NCI-H69 (cell line): ENCODE results near the gene SEMA3D.

Experiments used
- DNase-seq: peaks from one replicate; lab custom pipeline; 2025; lab: John Stamatoyannopoulos, UW

Gene SEMA3D

DNA sequence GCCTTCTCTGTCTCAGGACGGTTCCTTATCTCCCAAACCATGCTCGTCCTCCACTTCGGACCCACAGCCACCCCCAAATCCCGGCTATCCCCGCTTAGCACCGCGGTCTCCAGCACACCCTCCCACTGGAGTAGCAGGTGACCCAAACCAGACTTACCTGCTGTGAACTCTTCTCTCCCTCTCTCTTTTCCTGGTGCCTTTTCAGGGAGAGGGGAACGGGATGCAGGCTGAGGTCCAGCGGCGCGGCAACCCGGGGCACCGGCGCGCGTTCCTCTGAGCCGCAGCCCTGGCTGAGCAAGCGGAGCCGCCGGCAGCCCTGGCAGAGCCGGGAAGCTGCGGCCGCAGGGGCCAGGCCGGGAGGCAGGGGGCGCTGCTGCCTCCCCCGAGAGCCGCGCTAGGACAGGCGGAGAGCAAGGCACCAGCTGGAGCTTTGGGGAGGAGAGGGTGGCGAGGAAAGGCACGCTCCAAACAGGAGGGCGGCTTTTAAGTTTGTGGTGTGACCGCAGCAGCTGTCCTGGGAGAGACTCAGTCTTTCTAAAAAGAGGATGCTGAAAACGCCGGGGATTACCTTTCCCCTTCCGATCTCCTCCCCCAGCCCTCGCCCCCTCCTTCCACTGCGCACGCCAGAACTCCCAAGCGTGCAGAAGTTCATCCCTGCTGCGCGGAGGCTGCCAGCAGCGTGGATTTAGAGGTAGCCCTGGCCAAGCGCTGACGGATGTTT is at the start of gene SEMA3D:
TSS of gene SEMA3D (minus strand) at position 536 of the 721 bp plus-strand sequence. CDS start 65,165 bp downstream, outside the sequence.
- peak; percentile 90 for DNase-seq

DNA sequence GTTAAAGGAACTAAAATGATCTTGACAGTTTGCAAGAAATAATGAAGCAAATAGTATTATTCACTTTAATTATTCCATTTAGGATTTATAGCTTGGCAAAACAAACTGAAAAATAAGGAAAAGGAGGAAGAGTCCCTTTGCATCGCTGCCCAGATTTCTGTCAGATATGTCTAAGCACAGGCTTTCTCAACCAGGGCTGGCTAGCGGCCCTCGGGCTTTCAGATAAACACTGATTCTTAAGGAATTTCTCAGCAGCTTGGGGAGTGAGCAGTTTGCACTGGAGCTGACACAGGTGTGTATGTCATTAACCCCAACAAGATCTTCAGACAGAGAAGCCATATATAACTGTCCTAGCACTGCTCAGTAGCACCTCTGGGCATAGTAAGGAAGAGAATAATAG is 47.9 kb upstream of the SEMA3D start:
- DNase-seq = no peak

DNA sequence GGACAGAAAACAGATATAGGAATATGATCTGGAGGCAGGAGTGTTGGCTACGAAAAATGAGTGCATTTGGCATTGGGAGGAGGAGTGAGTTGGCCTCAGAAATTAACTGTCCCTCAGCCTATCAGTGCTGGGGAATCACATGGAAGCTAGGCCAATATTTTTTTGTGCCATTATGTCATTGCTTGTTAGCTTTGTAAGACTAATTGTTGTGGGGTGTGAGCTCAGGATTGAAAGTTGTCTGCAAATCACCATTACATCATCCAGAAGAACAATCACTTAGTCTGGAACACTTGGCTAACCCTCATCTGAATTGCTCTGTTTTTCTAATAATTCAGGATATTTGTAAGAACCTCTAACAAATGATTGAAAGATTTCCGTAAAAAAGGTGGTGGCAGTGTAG is 45.2 kb upstream of the SEMA3D start:
- no peak for DNase-seq

DNA sequence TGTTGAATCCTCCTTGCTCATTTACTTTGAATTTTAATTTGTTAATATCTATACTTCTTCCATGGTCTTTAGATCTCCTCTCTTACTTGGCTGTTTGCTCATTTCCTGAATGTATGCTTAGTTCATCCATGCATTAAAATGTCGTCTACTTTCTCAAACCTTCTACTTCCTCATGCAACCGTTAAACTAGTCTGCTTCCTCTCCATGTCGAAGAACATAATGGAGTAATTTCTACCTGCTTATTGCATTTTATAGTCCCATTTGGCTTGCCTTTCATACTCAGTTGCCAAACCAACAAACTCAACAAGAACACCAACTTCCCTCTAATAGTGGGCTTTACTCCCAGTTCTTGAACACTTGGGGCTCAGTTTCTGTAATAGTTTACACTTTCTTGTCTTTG is 43.8 kb upstream of the SEMA3D start:
- DNase-seq = no peak

DNA sequence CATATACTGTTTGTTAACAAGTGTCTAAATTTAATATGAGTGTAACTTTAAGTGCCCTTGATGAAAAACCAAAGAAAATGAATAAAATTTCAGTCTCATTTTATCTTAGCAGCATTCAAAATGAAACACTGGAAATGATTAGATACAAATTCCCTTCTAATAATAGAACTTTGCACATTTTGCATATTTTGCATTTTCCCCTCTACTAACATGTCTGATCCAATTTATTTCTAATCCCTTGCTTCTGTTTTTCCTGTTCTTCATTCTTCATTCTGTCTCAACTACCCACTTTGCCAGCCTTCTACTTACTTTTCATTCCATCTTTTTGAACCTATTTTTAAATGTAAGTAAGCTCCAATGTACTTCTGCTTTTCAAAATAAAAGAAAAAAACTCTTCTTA is 42.7 kb upstream of the SEMA3D start:
- no peak for DNase-seq

DNA sequence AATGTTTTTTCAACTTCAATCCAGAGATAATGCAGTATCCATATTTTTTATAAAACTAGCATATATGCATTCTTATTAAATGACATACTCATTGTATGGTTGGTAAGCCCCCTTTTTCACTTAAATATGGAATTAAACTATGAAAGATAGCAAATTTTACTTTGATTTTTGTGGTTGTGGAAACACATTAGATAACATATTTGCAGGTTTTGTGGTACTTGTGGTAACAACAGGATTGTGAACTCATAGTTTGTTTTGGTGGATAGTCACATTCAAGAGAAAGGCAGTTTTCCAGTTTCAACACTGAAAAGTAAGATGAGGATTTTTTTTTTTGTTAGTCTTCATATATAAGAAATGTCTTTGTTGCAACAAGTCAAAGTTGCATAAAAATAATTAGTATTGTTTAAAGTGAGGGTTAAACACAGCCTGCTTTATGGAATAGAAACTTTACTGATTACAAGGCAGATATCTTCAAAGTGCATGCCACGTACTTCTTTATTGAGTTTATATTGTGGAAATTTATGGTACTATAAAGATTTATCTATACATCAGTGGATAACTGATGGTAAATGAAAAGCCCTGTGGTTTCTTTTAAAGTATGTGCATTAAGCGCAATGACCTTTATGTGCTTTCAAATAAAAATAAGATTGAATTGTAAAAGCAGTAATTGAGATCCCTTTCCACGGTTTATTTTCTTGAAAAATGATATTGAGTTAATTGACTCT is 39.7 kb upstream of the SEMA3D start:
- no peak for DNase-seq

DNA sequence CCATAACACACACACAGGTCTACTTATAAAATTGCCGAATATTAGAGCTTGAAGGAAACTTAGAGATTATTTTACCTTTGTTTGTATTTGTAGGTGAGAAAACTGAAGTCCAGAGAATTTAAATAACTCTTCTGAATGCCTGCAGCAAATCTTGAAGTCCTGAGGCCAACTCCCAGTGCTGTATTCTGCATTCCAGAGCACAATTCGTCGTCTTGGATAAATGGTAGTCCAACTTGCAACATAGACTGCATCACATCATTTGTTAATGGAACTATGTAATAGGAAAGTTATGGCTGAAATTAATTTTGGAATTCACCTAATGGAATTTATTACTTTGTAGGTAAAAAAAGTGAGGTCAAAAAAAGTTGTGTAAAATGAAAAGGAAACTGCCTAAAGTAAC is 37.3 kb upstream of the SEMA3D start:
- DNase-seq = no peak

DNA sequence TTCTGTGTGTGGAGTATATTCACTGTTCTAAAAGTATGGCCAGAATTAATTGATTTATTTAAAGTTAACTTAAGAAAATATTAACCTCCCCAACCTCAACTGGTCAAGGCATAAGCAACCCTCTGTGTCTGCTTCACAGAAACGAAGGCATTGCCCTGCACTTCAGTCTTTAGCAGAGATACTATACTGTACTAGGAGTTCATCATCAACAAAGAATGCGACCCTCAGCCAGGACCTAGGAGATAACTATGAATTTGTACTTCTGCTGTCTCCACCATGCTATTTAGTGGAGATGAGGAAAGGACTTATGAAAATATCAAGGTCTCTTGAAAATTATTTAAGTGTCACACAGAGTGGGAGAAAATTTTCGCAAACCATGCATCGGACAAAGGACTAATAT is 35.7 kb upstream of the SEMA3D start:
- no peak for DNase-seq

DNA sequence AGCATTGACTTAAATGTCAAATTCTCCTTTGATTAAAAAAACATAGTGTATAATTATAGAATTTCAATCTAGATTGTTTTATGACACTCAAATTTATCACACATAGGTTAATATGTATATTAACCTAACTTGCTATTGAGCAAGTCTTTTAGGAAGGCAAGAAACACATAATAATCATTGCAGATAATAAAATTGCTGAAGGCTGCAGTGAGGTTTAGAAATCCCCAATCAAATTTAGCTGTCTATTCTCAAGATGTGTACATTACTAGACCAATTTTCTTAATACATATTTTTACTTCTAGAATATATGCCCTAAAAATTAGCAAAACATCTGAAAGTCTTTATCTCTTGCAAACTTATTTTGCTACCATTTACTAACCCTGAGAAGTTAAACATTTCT is 34.9 kb upstream of the SEMA3D start:
- DNase-seq = no peak

DNA sequence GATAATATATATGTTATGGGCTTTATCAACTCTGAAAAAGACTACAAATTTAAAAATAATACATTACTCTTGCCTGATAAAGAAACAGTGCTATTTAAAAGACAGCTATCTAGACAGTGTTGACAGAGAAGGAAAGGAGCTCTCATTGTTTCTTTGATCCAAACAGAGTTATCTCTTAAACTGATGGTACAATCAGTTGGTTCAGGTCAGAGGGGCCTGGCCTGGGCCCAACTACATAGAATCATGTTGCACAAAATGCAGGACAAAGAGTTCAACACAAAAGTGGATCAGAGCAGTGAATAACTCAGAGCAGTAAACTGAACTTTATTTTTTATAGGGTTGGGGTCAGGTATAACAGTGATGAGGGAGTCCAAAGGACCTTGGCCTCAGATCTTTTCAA is 33.8 kb upstream of the SEMA3D start:
- DNase-seq = no peak

DNA sequence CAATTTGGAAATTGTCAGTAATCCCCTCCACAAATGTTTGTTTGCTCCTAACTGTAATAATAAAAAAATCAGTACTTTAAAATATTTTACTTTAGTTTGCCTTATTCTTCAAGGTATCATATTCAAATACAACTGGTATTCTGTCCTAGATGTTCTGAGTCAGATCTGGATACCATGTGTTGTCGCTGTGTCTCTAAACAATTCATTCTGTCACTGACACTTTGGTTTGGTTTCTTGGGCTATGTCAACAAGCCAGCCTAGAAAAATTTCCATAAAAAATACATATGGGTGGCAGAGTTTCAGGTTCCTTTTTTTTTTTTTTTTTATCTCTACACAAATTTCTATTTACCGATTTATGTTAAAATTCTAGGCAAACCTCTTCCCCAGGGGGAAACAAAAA is 33.2 kb upstream of the SEMA3D start:
- DNase-seq = no peak

DNA sequence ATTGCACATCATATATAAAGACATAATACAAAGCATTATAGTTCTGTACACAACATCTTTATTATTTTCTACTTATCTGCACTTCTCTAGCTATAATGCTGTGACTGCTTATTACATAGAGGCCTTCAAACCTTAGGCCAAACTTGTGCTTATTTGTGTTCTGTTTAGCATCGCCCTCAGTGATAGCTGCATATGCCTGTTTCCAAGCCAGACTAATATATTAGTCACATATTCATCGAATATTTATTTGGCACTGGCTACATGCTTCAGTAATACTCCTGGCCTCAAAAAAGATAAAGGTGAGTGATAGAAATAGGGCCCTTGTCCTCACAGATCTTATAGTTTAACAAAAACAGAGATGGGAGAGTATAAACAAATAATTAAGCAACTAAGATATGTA is 30.2 kb upstream of the SEMA3D start:
- DNase-seq = no peak

DNA sequence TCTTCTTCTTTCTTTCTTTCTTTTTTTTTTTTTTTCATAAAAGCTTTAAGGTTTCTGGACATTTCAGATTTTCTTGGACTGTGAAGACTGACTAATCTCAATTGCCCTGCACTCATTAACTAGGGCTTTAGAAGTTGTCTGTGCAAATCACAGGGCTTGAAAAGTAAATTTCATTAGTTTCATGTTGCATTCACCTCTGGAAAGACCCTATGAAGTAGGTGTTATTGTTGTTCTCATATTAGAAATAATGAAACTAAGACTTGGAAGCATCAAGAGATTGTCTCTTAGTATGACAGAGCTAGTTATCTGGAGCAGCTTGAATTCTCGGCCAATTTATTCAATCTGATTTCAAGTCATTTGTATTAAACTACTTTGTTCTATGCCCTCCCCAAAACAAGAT is 28.2 kb upstream of the SEMA3D start:
- no peak for DNase-seq

DNA sequence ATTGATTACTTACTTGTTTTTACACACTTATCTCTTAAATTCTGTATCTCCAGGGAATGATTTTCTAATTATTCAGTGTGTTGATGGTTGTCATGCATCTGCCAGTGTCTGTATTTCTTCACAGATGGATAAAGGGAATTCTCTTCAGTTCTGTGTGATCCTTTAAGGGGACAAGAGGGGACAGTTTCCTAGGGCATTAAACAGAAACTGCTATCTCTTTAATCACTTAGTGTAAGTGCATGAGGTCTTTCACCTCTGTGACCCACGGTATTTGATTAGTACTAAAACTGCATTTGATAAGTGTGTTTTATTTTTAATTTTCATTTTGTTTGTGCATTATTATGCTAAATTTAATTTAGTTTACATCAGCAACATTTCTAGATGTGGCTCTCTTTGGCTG is 26.6 kb upstream of the SEMA3D start:
- no peak for DNase-seq

DNA sequence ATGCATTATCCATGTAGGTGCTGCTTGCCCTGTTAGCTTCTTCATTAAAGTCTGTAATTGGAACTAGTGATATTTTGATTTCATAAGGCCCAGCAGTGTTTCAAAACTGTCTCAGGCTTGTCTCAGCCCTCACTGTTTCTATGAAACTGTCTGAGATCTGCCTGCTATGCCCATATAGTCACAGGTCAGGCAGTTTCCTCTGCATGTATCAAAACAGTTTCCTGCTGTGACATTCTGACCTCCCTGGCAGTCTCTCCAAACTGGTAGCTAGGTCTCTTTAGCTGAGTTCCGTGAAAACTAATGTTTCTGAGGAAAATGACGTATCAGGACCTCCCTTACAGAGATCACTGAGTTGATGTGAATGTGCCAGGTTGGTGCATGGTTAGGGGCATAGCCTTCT is 18.9 kb upstream of the SEMA3D start:
- DNase-seq = no peak

DNA sequence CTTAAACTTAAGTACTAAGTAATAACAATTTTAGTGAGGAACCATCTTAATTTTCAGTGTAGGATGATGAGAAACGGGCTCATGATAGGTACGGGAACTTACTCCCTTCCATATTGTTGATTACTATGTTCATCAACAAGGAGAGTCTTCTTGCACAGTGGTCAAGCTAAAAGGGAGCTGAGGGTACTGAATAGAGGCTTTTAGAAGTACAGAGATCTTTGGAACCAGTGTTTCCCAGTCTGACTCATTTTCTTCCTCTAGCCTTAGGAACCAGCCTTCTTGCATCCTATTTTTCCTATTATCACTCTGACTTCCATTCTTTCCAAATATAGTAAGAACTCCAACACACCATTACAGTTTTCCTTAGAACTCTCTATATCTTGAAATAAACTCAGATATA is 17.6 kb upstream of the SEMA3D start:
- DNase-seq = no peak

DNA sequence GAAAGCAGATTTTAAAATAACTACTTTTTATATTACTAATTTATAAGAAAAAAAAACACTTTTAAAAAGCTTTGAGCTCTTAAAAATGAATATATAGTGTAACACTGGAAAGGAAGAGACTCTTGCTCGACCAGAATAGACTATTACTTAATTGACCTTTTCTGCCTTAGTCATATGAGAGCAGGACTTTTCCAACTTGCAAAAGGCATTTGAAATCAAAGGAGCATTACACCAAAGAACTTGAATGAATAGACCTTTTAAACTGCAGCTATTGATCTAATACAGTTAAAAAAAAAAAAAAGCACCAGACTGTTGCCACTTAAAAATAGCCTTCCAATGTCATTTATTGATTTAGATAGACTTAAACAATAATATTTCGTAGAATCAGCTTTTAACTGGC is 17.2 kb upstream of the SEMA3D start:
- DNase-seq = no peak

DNA sequence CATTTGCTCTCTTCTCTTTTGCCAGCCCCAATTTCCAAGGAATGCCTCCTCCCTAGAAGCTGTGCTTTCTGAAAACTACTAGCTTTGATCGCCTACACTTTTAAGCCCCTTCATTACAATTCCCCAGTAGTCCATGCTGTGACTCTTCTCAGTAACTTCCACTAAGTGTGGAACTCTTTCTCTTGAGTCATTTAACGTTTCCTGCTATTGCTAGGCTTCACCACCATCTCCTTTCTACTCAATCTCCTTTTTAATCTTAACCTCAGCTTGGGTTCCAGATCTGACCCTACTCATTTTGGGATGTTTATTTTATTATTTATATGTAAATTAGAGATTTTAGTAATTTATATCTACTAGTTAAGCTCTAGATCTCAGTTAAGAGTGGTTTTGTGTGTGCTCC is 14.4 kb upstream of the SEMA3D start:
- no peak for DNase-seq

DNA sequence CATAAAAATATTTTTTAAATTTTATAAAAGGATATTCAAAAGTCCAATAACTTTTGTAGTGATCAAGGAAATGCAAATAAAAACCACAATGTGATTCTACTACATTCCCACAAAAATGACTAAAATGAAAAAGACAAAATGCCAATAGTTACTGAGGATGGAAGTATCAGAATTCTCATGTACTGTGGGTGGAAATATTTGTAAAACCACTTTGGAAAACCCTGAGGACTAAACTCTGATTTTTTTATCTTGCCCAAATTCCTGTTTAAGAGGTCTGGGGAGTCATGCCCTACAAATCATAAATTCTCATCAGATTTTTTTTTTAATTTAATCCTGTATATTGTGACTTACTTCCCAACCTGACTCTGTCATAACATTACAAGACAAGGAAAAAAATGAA is 9.8 kb upstream of the SEMA3D start:
- no peak for DNase-seq

DNA sequence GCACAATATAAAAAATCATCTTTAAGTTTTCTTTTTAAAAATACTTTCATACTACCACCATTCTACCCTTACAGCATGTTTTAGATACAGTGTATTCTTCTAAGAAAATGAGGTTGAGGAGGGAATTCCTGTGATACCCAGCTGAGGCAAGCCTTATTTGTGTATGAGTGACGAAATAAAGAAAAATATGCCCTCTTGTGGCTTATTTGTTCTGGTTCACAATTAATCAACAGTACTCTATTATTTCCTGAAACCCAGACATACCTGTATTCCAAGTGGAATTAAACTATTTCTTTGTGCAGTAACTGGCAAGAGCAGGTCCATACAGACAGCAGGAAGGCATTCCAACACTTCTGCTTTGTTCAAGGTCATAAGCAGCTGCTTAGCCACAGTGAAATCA is 4.5 kb upstream of the SEMA3D start:
- peak; percentile 29 for DNase-seq

DNA sequence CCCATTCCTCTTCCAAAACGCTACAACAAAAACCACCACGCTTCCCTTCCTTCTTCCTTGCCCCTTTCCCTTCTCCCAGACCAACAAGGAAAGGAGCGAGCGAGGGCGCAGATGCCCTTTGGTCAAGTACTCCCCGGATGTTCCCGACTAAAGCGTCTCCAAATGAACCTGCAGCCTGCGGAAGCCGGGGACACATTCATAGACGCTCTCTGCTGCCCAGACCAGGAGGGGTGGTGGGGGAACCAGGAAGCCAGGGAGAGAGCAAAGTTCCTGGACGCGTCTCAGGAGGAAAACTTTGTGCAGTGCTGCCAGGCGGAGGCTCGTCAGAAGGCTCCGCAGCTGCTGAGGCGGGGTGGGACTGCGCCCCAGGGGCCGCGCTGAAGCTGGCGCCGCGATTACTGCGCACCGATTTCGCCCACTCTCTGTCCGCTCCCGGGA is 754 bp downstream of the SEMA3D start:
- peak; percentile 68 for DNase-seq

DNA sequence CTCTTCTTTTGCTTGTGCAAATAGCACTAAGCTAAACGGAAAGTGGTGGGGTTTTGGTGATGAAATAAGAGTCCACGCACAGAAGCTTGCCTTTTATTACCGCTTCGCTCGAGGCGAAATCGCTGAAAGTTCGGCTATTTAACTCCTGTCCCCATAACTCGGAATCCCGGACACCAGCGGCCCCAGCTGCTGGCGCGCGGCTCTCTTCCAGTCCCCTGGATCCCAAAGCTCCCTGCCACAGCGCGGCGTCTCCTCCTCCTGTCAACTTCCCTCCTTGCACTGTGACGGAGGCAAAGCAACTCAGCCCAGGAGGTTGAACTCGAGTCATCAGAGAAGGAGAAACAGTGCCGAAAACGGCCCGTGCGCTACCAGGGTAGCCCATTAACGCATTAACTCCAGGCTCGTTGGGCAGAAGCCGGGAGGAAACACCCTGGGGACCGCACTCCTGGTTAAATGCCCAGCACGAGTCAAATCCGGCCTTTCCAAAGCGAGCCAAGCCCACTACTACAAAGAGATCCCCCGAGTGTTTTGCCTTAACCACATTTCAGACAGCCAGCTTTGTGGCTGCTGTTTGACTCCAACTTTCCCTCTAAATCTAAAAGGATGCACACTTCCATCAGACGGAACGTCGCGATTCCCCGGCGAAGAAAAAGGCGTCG is 1.3 kb downstream of the SEMA3D start:
- peak; percentile 63 for DNase-seq
